HEK293T (cell line): ENCODE results near the gene GRIFIN.

ENCODE experiments used
- ARNT ChIP-seq: fragments of 450-650 bp; IDR thresholded peaks from 2 replicates; pipeline ENCODE4 v1.6.1; 2017; ENCODE audit warnings: mild to moderate bottlenecking
- BHLHE40 ChIP-seq: fragments of 450-650 bp; IDR thresholded peaks from 2 replicates; pipeline ENCODE4 v1.6.1; 2016; ENCODE audit warnings: mild to moderate bottlenecking, moderate library complexity, borderline replicate concordance
- CTBP1 ChIP-seq: fragments of 450-650 bp; IDR thresholded peaks from 2 replicates; pipeline ENCODE4 v1.6.1; 2016; ENCODE audit warnings: borderline replicate concordance
- ELF4 ChIP-seq: fragments of 450-650 bp; IDR thresholded peaks from 2 replicates; pipeline ENCODE4 v1.6.1; 2017; ENCODE audit warnings: antibody characterized with exemption
- FOXA1 ChIP-seq: fragments of 450-650 bp; IDR thresholded peaks from 2 replicates; pipeline ENCODE4 v1.6.1; 2016; ENCODE audit warnings: mild to moderate bottlenecking
- FOXK2 ChIP-seq: fragments of 450-650 bp; IDR thresholded peaks from 2 replicates; pipeline ENCODE4 v1.6.1; 2016; ENCODE audit warnings: mild to moderate bottlenecking
- LEF1 ChIP-seq: fragments of 450-650 bp; IDR thresholded peaks from 2 replicates; pipeline ENCODE4 v1.6.1; 2017; ENCODE audit warnings: mild to moderate bottlenecking, borderline replicate concordance
- SP1 ChIP-seq: fragments of 450-650 bp; IDR thresholded peaks from 2 replicates; pipeline ENCODE4 v1.6.1; 2017
- SUZ12 ChIP-seq: fragments of 450-650 bp; IDR thresholded peaks from 2 replicates; pipeline ENCODE4 v1.6.1; 2016; ENCODE audit warnings: mild to moderate bottlenecking
- TARDBP ChIP-seq: fragments of 450-650 bp; IDR thresholded peaks from 2 replicates; pipeline ENCODE4 v1.6.1; 2016
- TF ChIP-seq, protein P1 (sequence below): fragments of 450-650 bp; IDR thresholded peaks from 2 replicates; pipeline ENCODE4 v1.6.1; 2016

DNA sequence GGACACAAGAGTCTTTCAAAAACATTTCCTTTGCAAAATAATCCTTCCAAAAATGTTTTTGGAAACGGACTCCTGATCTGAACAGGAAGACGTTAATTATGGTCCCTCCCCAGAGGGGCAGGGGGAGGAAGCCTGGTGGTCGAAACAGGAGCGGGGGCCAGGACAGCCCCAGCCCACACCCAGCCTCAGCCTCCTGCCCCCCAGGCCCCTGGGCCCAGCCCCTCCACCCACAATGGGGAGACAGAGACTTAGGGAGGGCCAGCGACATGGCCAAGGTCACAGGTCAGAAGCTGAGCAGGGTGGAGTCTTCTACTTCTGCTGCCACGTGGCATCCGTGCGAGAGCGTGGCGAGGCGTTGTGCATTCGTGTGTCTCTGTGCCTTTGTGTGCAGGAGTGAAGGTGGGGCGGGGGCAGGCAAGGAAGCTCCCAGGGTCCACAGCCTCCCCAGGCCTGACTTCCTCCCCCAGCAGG, 14.0 kb upstream of the GRIFIN start:
- TF ChIP-seq SP1: no peak
- no peak for TF ChIP-seq CTBP1
- TF ChIP-seq ARNT: no peak
- TF ChIP-seq ELF4: no peak
- no peak for TF ChIP-seq FOXA1
- TF ChIP-seq SUZ12: no peak
- TF ChIP-seq, protein P1, sequence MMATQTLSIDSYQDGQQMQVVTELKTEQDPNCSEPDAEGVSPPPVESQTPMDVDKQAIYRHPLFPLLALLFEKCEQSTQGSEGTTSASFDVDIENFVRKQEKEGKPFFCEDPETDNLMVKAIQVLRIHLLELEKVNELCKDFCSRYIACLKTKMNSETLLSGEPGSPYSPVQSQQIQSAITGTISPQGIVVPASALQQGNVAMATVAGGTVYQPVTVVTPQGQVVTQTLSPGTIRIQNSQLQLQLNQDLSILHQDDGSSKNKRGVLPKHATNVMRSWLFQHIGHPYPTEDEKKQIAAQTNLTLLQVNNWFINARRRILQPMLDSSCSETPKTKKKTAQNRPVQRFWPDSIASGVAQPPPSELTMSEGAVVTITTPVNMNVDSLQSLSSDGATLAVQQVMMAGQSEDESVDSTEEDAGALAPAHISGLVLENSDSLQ: no peak
- no peak for TF ChIP-seq TARDBP
- TF ChIP-seq BHLHE40: no peak
- TF ChIP-seq LEF1: no peak
- no peak for TF ChIP-seq FOXK2
